ENCODE measurements around the gene ATRNL1.
"Not testable (repeated sequence)": the region's sequence is repeated elsewhere in the genome, so short reads cannot be mapped to it uniquely, and the experiment has no call there.

Gene ATRNL1

DNA sequence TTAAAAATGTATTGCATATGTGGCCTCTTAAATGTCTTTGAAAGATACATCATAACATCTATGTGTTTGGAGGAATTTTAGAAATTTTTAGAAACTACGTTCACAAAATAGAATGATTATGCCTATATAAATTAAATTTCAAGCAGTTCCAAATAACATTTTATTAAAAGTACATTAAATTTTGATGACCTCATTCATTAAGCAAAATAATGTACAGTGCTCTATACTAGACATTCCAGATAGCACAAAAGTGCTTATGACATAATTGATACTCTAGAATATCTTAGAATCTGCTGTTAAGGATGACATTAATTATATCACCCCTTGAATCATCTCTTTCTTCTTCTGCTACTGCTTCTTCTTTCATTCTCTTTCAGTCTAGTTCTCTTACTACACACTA lies 650.9 kb downstream of the ATRNL1 start:
- H3F3A ChIP-seq (ENCODE audit: insufficient read depth, low read length) = no peaks in the 10 kb centered on the region
- no peak for DNase-seq
- H2AFZ ChIP-seq (ENCODE audit: low read length) = no peak overlapping the region

GRCh38 chr10:115745943-115746342 lies 652.8 kb downstream of the ATRNL1 start:
- H3K4me1 ChIP-seq (ENCODE audit: low read length) = no peaks in the 10 kb centered on the region
- no peaks in the 10 kb centered on the region for H3K9me3 ChIP-seq (replicated peaks; ENCODE audit: insufficient read depth, low read length)
- no peaks in the 10 kb centered on the region for H3K36me3 ChIP-seq (replicated peaks; ENCODE audit: insufficient read depth, low read length)
- H4K20me1 ChIP-seq (ENCODE audit: insufficient read depth, low read length) = no peaks in the 10 kb centered on the region
- no peaks in the 10 kb centered on the region for H3K9me2 ChIP-seq (replicated peaks; ENCODE audit: insufficient read depth, low read length)
- H3K27me3 ChIP-seq (replicated peaks; ENCODE audit: insufficient read depth, low read length) = no peaks in the 10 kb centered on the region
- no peak overlapping the region for H3K4me2 ChIP-seq (ENCODE audit: low read depth, low read length)
- H2AFZ ChIP-seq (ENCODE audit: low read length) = no peak overlapping the region
- no peak overlapping the region for H3K9ac ChIP-seq (ENCODE audit: low read length)
- TF ChIP-seq CTCF (IDR thresholded peaks at IDR 0.05; ENCODE audit: low read length) (no peak), EZH2phosphoT487 (IDR thresholded peaks at IDR 0.05; ENCODE audit: low read length) (no peak), EZH2 (optimal IDR thresholded peaks at IDR 0.05; ENCODE audit: low read depth, low read length) (no peak)
- no peak overlapping the region for H3K4me3 ChIP-seq (ENCODE audit: low read length)
- H3K27ac ChIP-seq (ENCODE audit: low read length) = no peak overlapping the region
- no peak for DNase-seq
- H3K79me2 ChIP-seq (ENCODE audit: low read length) = no peaks in the 10 kb centered on the region
- no peaks in the 10 kb centered on the region for H3F3A ChIP-seq (ENCODE audit: insufficient read depth, low read length)

More for the DNA sequence above, 650.9 kb downstream of the ATRNL1 start:
- H3K4me2 ChIP-seq (ENCODE audit: low read depth, low read length) = no peak overlapping the region
- H3K4me1 ChIP-seq (ENCODE audit: low read length) = no peaks in the 10 kb centered on the region
- no peak for TF ChIP-seq EZH2 (optimal IDR thresholded peaks at IDR 0.05; ENCODE audit: low read depth, low read length)
- TF ChIP-seq CTCF (IDR thresholded peaks at IDR 0.05; ENCODE audit: low read length) = no peak
- no peak for TF ChIP-seq EZH2phosphoT487 (IDR thresholded peaks at IDR 0.05; ENCODE audit: low read length)
- no peak overlapping the region for H3K4me3 ChIP-seq (ENCODE audit: low read length)
- no peaks in the 10 kb centered on the region for H3K79me2 ChIP-seq (ENCODE audit: low read length)
- no peaks in the 10 kb centered on the region for H3K9me2 ChIP-seq (replicated peaks; ENCODE audit: insufficient read depth, low read length)
- H3K27me3 ChIP-seq (replicated peaks; ENCODE audit: insufficient read depth, low read length) = no peaks in the 10 kb centered on the region
- H3K9me3 ChIP-seq (replicated peaks; ENCODE audit: insufficient read depth, low read length) = no peaks in the 10 kb centered on the region
- no peak overlapping the region for H3K9ac ChIP-seq (ENCODE audit: low read length)
- no peak overlapping the region for H3K27ac ChIP-seq (ENCODE audit: low read length)
- no peaks in the 10 kb centered on the region for H3K36me3 ChIP-seq (replicated peaks; ENCODE audit: insufficient read depth, low read length)
- no peaks in the 10 kb centered on the region for H4K20me1 ChIP-seq (ENCODE audit: insufficient read depth, low read length)

DNA sequence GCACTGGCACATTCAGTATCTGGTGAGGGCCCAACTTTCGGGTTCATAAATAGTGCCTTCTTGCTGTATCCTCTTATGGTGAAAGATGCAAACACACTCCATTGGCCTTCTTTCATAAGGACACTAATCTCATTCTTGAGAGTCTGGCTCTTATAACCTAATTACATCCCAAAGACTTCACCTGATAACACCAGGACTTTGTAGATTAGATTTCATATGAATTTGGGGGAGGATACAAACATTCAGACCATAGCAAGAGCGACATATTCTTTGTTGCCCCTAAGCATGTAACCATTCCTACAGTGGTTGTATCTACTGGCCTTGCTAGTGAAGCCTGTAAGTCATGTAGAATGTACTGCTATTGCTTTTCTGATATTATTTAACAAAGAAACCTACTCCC lies 654.6 kb downstream of the ATRNL1 start:
- Histone ChIP-seq H4K20me1 (ENCODE audit: insufficient read depth, low read length) (no peaks in the 10 kb centered on the region), H3K4me3 (ENCODE audit: low read length) (no peak overlapping the region), H2AFZ (ENCODE audit: low read length) (no peak overlapping the region), H3K36me3 (replicated peaks; ENCODE audit: insufficient read depth, low read length) (no peaks in the 10 kb centered on the region), H3K27ac (ENCODE audit: low read length) (no peak overlapping the region), H3K9me3 (replicated peaks; ENCODE audit: insufficient read depth, low read length) (no peaks in the 10 kb centered on the region), H3F3A (ENCODE audit: insufficient read depth, low read length) (no peaks in the 10 kb centered on the region), H3K9me2 (replicated peaks; ENCODE audit: insufficient read depth, low read length) (no peaks in the 10 kb centered on the region; the same call in 1 of the 2 replicates), H3K4me2 (ENCODE audit: low read depth, low read length) (no peak overlapping the region), H3K4me1 (ENCODE audit: low read length) (no peaks in the 10 kb centered on the region), H3K27me3 (replicated peaks; ENCODE audit: insufficient read depth, low read length) (no peaks in the 10 kb centered on the region), H3K9ac (ENCODE audit: low read length) (no peak overlapping the region), H3K79me2 (ENCODE audit: low read length) (no peaks in the 10 kb centered on the region)
- DNase-seq = no peak
- TF ChIP-seq EZH2 (optimal IDR thresholded peaks at IDR 0.05; ENCODE audit: low read depth, low read length) = no peak
- TF ChIP-seq CTCF (IDR thresholded peaks at IDR 0.05; ENCODE audit: low read length) = no peak
- no peak for TF ChIP-seq EZH2phosphoT487 (IDR thresholded peaks at IDR 0.05; ENCODE audit: low read length)

DNA sequence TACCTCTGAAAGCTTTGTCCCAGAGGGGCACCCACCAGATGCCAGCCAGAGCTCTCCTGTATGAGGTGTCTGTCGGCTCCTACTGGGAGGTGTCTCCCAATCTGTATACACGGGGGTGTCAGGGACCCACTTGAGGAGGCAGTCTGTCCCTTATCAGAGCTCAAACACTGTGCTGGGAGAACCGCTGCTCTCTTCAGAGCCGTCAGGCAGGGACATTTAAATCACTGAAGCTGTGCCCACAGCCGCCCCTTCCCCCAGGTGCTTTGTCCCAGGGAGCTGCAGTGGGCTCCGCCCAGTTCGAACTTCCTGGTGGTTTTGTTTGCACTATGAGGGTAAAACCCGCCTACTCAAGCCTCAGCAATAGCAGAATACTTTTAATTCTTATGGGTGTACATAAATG lies 665.3 kb downstream of the ATRNL1 start:
- not testable (repeated sequence) for H3K79me2 ChIP-seq (ENCODE audit: low read length); H4K20me1 ChIP-seq (ENCODE audit: insufficient read depth, low read length); DNase-seq; H3K9me3 ChIP-seq (replicated peaks; ENCODE audit: insufficient read depth, low read length); H3K27ac ChIP-seq (ENCODE audit: low read length); H3K4me2 ChIP-seq (ENCODE audit: low read depth, low read length); H3K36me3 ChIP-seq (replicated peaks; ENCODE audit: insufficient read depth, low read length); H2AFZ ChIP-seq (ENCODE audit: low read length); H3F3A ChIP-seq (ENCODE audit: insufficient read depth, low read length); H3K9ac ChIP-seq (ENCODE audit: low read length); H3K9me2 ChIP-seq (replicated peaks; ENCODE audit: insufficient read depth, low read length); H3K27me3 ChIP-seq (replicated peaks; ENCODE audit: insufficient read depth, low read length); H3K4me1 ChIP-seq (ENCODE audit: low read length); H3K4me3 ChIP-seq (ENCODE audit: low read length)

Measured in MM.1S (cell line).